H9 (cell line): ENCODE data around the gene PCDHGC5. TPM values are rescaled to one million over a fixed set of nuclear protein-coding genes. Genes with fewer than 3 reads are reported as not detected.

Experiments
- DNase-seq: peaks from one replicate; pipeline ENCODE4 v3.0.0-alpha.2; 2017
- H2AFZ ChIP-seq: one replicate; pipeline ENCODE4 v1.6.1; 2013; ENCODE audit warnings: mild to moderate bottlenecking, low read length, control low read depth, moderate library complexity
- H2AK5ac ChIP-seq: 2 replicates; pipeline ENCODE4 v1.6.1; 2013; ENCODE audit warnings: low read length, control low read depth, mixed read lengths; ENCODE audit not compliant: insufficient read length
- H2BK120ac ChIP-seq: one replicate; pipeline ENCODE4 v1.6.1; 2013; ENCODE audit warnings: low read depth, mild to moderate bottlenecking, low read length, control low read depth, inconsistent platforms; ENCODE audit not compliant: poor library complexity, severe bottlenecking
- H2BK12ac ChIP-seq: 2 replicates; pipeline ENCODE4 v1.6.1; 2013; ENCODE audit warnings: low read length, control low read depth, mixed read lengths, low read depth; ENCODE audit not compliant: insufficient read length
- H2BK15ac ChIP-seq: 2 replicates; pipeline ENCODE4 v1.6.1; 2013; ENCODE audit warnings: low read depth, low read length, control low read depth
- H2BK20ac ChIP-seq: one replicate; pipeline ENCODE4 v1.6.1; 2013; ENCODE audit warnings: low read depth, mild to moderate bottlenecking, low read length, control low read depth, inconsistent platforms; ENCODE audit not compliant: poor library complexity, severe bottlenecking
- H2BK5ac ChIP-seq: 2 replicates; pipeline ENCODE4 v1.6.1; 2013; ENCODE audit warnings: low read length, control low read depth, mixed read lengths; ENCODE audit not compliant: insufficient read length
- H3K14ac ChIP-seq: 2 replicates; pipeline ENCODE4 v1.6.1; 2013; ENCODE audit warnings: low read length, control low read depth; ENCODE audit not compliant: insufficient read depth
- H3K18ac ChIP-seq: 2 replicates; pipeline ENCODE4 v1.6.1; 2013; ENCODE audit warnings: low read depth, mild to moderate bottlenecking, mixed read lengths, low read length, control low read depth; ENCODE audit not compliant: insufficient read length
- H3K23ac ChIP-seq: 2 replicates; pipeline ENCODE4 v1.6.1; 2013; ENCODE audit warnings: low read length, control low read depth, mixed read lengths, low read depth; ENCODE audit not compliant: insufficient read length
- H3K23me2 ChIP-seq: 2 replicates; pipeline ENCODE4 v1.6.1; 2013; ENCODE audit warnings: low read depth, mild to moderate bottlenecking, mixed read lengths, low read length, control low read depth; ENCODE audit not compliant: insufficient read length, poor library complexity, severe bottlenecking
- H3K27ac ChIP-seq: 2 replicates; pipeline ENCODE4 v1.5.1; 2013; ENCODE audit warnings: low read length, control low read depth, mixed read lengths, low read depth; ENCODE audit not compliant: insufficient read length
- H3K27me3 ChIP-seq: 2 replicates; pipeline ENCODE4 v1.6.1; 2013; ENCODE audit warnings: low read length, control low read depth, inconsistent platforms; ENCODE audit not compliant: insufficient read depth
- H3K4ac ChIP-seq: 2 replicates; pipeline ENCODE4 v1.6.1; 2013; ENCODE audit warnings: low read depth, mild to moderate bottlenecking, control low read depth, inconsistent platforms, low read length, moderate library complexity
- H3K4me1 ChIP-seq: 2 replicates; pipeline ENCODE4 v1.6.1; 2013; ENCODE audit warnings: low read length, control low read depth, inconsistent platforms; ENCODE audit not compliant: insufficient read depth
- H3K4me2 ChIP-seq: 2 replicates; pipeline ENCODE4 v1.6.1; 2013; ENCODE audit warnings: low read length, control low read depth, mixed read lengths; ENCODE audit not compliant: insufficient read length, insufficient read depth
- H3K56ac ChIP-seq: 2 replicates; pipeline ENCODE4 v1.6.1; 2013; ENCODE audit warnings: low read depth, mild to moderate bottlenecking, mixed read lengths, low read length, control low read depth; ENCODE audit not compliant: insufficient read length
- H3K79me1 ChIP-seq: 2 replicates; pipeline ENCODE4 v1.6.1; 2013; ENCODE audit warnings: low read depth, mild to moderate bottlenecking, moderate library complexity, low read length, control low read depth, inconsistent platforms; ENCODE audit not compliant: insufficient read depth, poor library complexity, severe bottlenecking
- H3K79me2 ChIP-seq: 2 replicates; pipeline ENCODE4 v1.6.1; 2013; ENCODE audit warnings: low read length, control low read depth, inconsistent platforms; ENCODE audit not compliant: insufficient read depth
- H3K9ac ChIP-seq: 2 replicates; pipeline ENCODE4 v1.6.1; 2013; ENCODE audit warnings: low read length, control low read depth, mixed read lengths; ENCODE audit not compliant: insufficient read length; ENCODE audit errors: extremely low read depth
- H3K9me3 ChIP-seq: one replicate; pipeline ENCODE4 v1.6.1; 2013; ENCODE audit warnings: low read depth, low read length, inconsistent platforms; ENCODE audit not compliant: control insufficient read depth
- H3T11ph ChIP-seq: one replicate; pipeline ENCODE4 v1.6.1; 2013; ENCODE audit warnings: mild to moderate bottlenecking, low read length, control low read depth, inconsistent platforms
- H4K20me1 ChIP-seq: one replicate; pipeline ENCODE4 v1.6.1; 2013; ENCODE audit not compliant: control insufficient read depth, insufficient read length, insufficient read depth
- H4K5ac ChIP-seq: 2 replicates; pipeline ENCODE4 v1.6.1; 2013; ENCODE audit warnings: low read depth, mild to moderate bottlenecking, mixed read lengths, low read length, control low read depth; ENCODE audit not compliant: insufficient read length
- H4K8ac ChIP-seq: replicated peaks from 2 replicates; pipeline ENCODE4 v1.6.1; 2013; ENCODE audit warnings: low read length, control low read depth, mixed read lengths, low read depth; ENCODE audit not compliant: insufficient read length
- H4K91ac ChIP-seq: 2 replicates; pipeline ENCODE4 v1.6.1; 2013; ENCODE audit warnings: low read depth, mild to moderate bottlenecking, moderate library complexity, mixed read lengths, low read length, control low read depth; ENCODE audit not compliant: insufficient read length
- H3K27ac Mint-ChIP-seq, 3 experiments: 2 replicates in 2 of 3; 3 replicates in 1 of 3; pipeline ENCODE4 v1.8.0; 2020 to 2021; ENCODE audit warnings: mixed read lengths in 3 of 3, mild to moderate bottlenecking in 1 of 3, moderate library complexity in 1 of 3
- H3K27me3 Mint-ChIP-seq: 2 replicates; pipeline ENCODE4 v1.8.0; 2021; ENCODE audit warnings: low read depth, mild to moderate bottlenecking, moderate library complexity, mixed read lengths
- H3K36me3 Mint-ChIP-seq, 3 experiments: 2 replicates in 2 of 3; 3 replicates in 1 of 3; pipeline ENCODE4 v1.8.0; 2020 to 2021; ENCODE audit warnings: low read depth in 3 of 3, mixed read lengths in 3 of 3; ENCODE audit not compliant: insufficient read depth in 1 of 3
- H3K4me1 Mint-ChIP-seq, 2 experiments: 2 replicates each; pipeline ENCODE4 v1.8.0; 2020; ENCODE audit warnings: mixed read lengths in 2 of 2
- H3K4me3 Mint-ChIP-seq, 2 experiments: 2 replicates in 1 of 2; 3 replicates in 1 of 2; pipeline ENCODE4 v1.8.0; 2020 to 2021; ENCODE audit warnings: mild to moderate bottlenecking in 2 of 2, mixed read lengths in 2 of 2, moderate library complexity in 1 of 2
- H3K9me3 Mint-ChIP-seq, 2 experiments: 2 replicates in 1 of 2; 3 replicates in 1 of 2; pipeline ENCODE4 v1.8.0; 2020; ENCODE audit warnings: mild to moderate bottlenecking in 2 of 2, mixed read lengths in 2 of 2, moderate library complexity in 1 of 2
- CTCF ChIP-seq: fragments of 200-600 bp; sonication (generic); conservative IDR thresholded peaks from 3 replicates; pipeline ENCODE4 v1.8.0; 2021; ENCODE audit warnings: antibody characterized with exemption, mild to moderate bottlenecking
- WGBS: extraction: QIAGEN DNeasy Blood & Tissue Kit; methylation state at CpG from one replicate; pipeline ENCODE4 v1.1.7; 2013; ENCODE audit warnings: missing lambda C conversion rate, low lambda C conversion rate, mixed read lengths; ENCODE audit not compliant: insufficient read length; ENCODE audit errors: extremely low coverage; 5-methylcytosine and 5-hydroxymethylcytosine counted together
- total RNA-seq: library from RNA; stranded (reverse); gene quantifications from 2 replicates; pipeline ENCODE4 v1.2.1, GENCODE V29; 2021

PCDHGC5 gene
- total RNA-seq, 1 experiment from 2014 or later = 0.66 TPM

- H3K9ac ChIP-seq = no peak overlapping the region
- H2BK120ac ChIP-seq = no peak overlapping the region
- no peaks in the 10 kb centered on the region for H3K9me3 Mint-ChIP-seq
- H3K4me1 Mint-ChIP-seq = peaks cover 36 to 41% of the 10 kb centered on the region in 2 experiments
- no peak overlapping the region for H3K18ac ChIP-seq
- no peak overlapping the region for H3K56ac ChIP-seq
- peaks cover 23% of the 10 kb centered on the region for H3K27me3 Mint-ChIP-seq
- no peak for TF ChIP-seq CTCF
- H2AFZ ChIP-seq = no peak overlapping the region
- peaks cover 5% of the 10 kb centered on the region; the same call in 1 of the 2 replicates for H3K4me1 ChIP-seq
- H3K27ac ChIP-seq = no peak overlapping the region
- peaks cover 8% of the 10 kb centered on the region; the same call in 1 of the 2 replicates for H3K27me3 ChIP-seq
- no peak overlapping the region for H2BK5ac ChIP-seq
- H3K4me3 Mint-ChIP-seq = peak overlapping the region; percentile 76 to 88
- H3K36me3 Mint-ChIP-seq = peaks cover 5 to 10% (median 8%) of the 10 kb centered on the region in 3 experiments; a peak in 4 of 7 replicates
- H3T11ph ChIP-seq = no peak overlapping the region
- no peak overlapping the region for H2BK12ac ChIP-seq
- H3K27ac Mint-ChIP-seq = peak overlapping the region; percentile 16 to 67 (median 46); a peak in 5 of 7 replicates
- no CpG with 5 or more reads among the region's 4 CpGs for WGBS
- no peak overlapping the region for H4K8ac ChIP-seq
- no peak overlapping the region for H2AK5ac ChIP-seq
- DNase-seq = no peak
- no peak overlapping the region for H4K5ac ChIP-seq
- no peak overlapping the region for H3K23ac ChIP-seq
- H3K23me2 ChIP-seq = peaks cover 9% of the 10 kb centered on the region
- H3K4me2 ChIP-seq = peak overlapping the region; percentile 91
- no peak overlapping the region for H4K91ac ChIP-seq
- H3K9me3 ChIP-seq = no peaks in the 10 kb centered on the region
- H3K79me2 ChIP-seq = no peaks in the 10 kb centered on the region; the same call in 1 of the 2 replicates
- H2BK20ac ChIP-seq = no peak overlapping the region
- no peaks in the 10 kb centered on the region for H4K20me1 ChIP-seq
- no peak overlapping the region for H3K4ac ChIP-seq
- no peak overlapping the region for H2BK15ac ChIP-seq
- no peaks in the 10 kb centered on the region for H3K79me1 ChIP-seq
- no peak overlapping the region for H3K14ac ChIP-seq
Measured at GRCh38 chr5:141484310-141484640, 4.6 kb upstream of the PCDHGC5 start.
